Ishikawa (cell line): ENCODE results near the gene DCLRE1B.

Source experiments
- CEBPB ChIP-seq: IDR thresholded peaks from 2 replicates; pipeline ENCODE4 v1.6.1; 2012
- CREB1 ChIP-seq: IDR thresholded peaks from 2 replicates; pipeline ENCODE4 v1.6.1; 2012; ENCODE audit warnings: low read depth
- EGR1 ChIP-seq: IDR thresholded peaks from 2 replicates; pipeline ENCODE4 v1.6.1; 2012
- EP300 ChIP-seq: IDR thresholded peaks from 2 replicates; pipeline ENCODE4 v1.6.1; 2012; ENCODE audit warnings: borderline replicate concordance
- FOXM1 ChIP-seq: IDR thresholded peaks from 2 replicates; pipeline ENCODE4 v1.6.1; 2012; ENCODE audit warnings: low read depth, borderline replicate concordance
- MAX ChIP-seq: IDR thresholded peaks from 2 replicates; pipeline ENCODE4 v1.6.1; 2012
- NFIC ChIP-seq: IDR thresholded peaks from 2 replicates; pipeline ENCODE4 v1.6.1; 2012
- RAD21 ChIP-seq: IDR thresholded peaks from 2 replicates; pipeline ENCODE4 v1.6.1; 2012; ENCODE audit warnings: low read depth
- REST ChIP-seq: IDR thresholded peaks from 2 replicates; pipeline ENCODE4 v1.6.1; 2012; ENCODE audit warnings: low read depth, mild to moderate bottlenecking
- TAF1 ChIP-seq: IDR thresholded peaks from 2 replicates; pipeline ENCODE4 v1.6.1; 2012; ENCODE audit warnings: low read depth, mild to moderate bottlenecking
- TCF12 ChIP-seq: IDR thresholded peaks from 2 replicates; pipeline ENCODE4 v1.6.1; 2012; ENCODE audit warnings: low read depth
- TEAD4 ChIP-seq: IDR thresholded peaks from 2 replicates; pipeline ENCODE4 v1.6.1; 2012
- USF1 ChIP-seq: IDR thresholded peaks from 2 replicates; pipeline ENCODE4 v1.6.1; 2012
- YY1 ChIP-seq: IDR thresholded peaks from 2 replicates; pipeline ENCODE4 v1.6.1; 2012; ENCODE audit warnings: low read depth
- ZBTB7A ChIP-seq: IDR thresholded peaks from 2 replicates; pipeline ENCODE4 v1.6.1; 2012; ENCODE audit warnings: low read depth

Gene DCLRE1B

GRCh38 chr1:113904674-113905434 lies at the start of gene DCLRE1B, which contains the start of gene AP4B1:
Gene DCLRE1B, plus strand, starts transcription at chr1:113905326. Its CDS starts 261 bp downstream, at chr1:113905587.
Gene AP4B1, minus strand, starts transcription at chr1:113904799. Its CDS starts 82 bp downstream, at chr1:113904717.
- TF ChIP-seq FOXM1 = no peak
- TF ChIP-seq MAX = no peak; the same call in none of the 2 replicates
- TF ChIP-seq ZBTB7A = 0 out of 2 replicates have a peak, but pooled peaks have one; percentile 59
- TF ChIP-seq TCF12 = peak; percentile 76
- TF ChIP-seq TAF1 = peak; percentile 62; the same call in 1 of the 2 replicates
- no peak for TF ChIP-seq CEBPB
- peak; percentile 69 for TF ChIP-seq RAD21
- TF ChIP-seq EGR1 = 0 out of 2 replicates have a peak, but pooled peaks have one; percentile 26
- TF ChIP-seq USF1 = no peak
- TF ChIP-seq CREB1 = peak; percentile 22; the same call in 1 of the 2 replicates
- no peak for TF ChIP-seq EP300
- TF ChIP-seq TEAD4 = peak; percentile 34; the same call in 1 of the 2 replicates
- 0 out of 2 replicates have a peak, but pooled peaks have one; percentile 9 for TF ChIP-seq NFIC
- TF ChIP-seq REST = no peak
- peak; percentile 80 for TF ChIP-seq YY1

GRCh38 chr1:113855630-113856400 lies 49.3 kb upstream of the DCLRE1B start:
- TF ChIP-seq EP300 (no peak), FOXM1 (no peak), NFIC (no peak), USF1 (no peak), ZBTB7A (no peak), EGR1 (no peak)

- TF ChIP-seq RAD21 = no peak
- no peak for TF ChIP-seq MAX
- TF ChIP-seq NFIC = no peak
- no peak for TF ChIP-seq CREB1
- no peak for TF ChIP-seq CEBPB
- no peak for TF ChIP-seq REST
- no peak for TF ChIP-seq ZBTB7A
- no peak for TF ChIP-seq TAF1
- no peak for TF ChIP-seq EGR1
- no peak for TF ChIP-seq EP300
- TF ChIP-seq FOXM1 = no peak
- no peak for TF ChIP-seq YY1
- no peak for TF ChIP-seq TEAD4
- TF ChIP-seq TCF12 = no peak
- no peak for TF ChIP-seq USF1
These were observed 48.7 kb upstream of the DCLRE1B start for GRCh38 chr1:113856401-113856790.

GRCh38 chr1:113857776-113858175 lies 47.4 kb upstream of the DCLRE1B start:
- TF ChIP-seq TCF12 (no peak), RAD21 (no peak), CREB1 (no peak), YY1 (no peak), MAX (no peak), USF1 (no peak), FOXM1 (no peak), ZBTB7A (no peak), EGR1 (no peak), CEBPB (no peak), EP300 (no peak), REST (no peak), TAF1 (no peak), TEAD4 (no peak), NFIC (no peak)
